ENCODE results near the gene SPA17.

- TF ChIP-seq CTCF (IDR thresholded peaks at IDR 0.05) (no peak), POLR2A (IDR thresholded peaks at IDR 0.05) (no peak)
Observed at GRCh38 chr11:124745270-124745834, 71.6 kb downstream of the SPA17 start.

All from breast epithelium (tissue), 3 donors.